ENCODE results near the gene ACACA.
"Not testable (repeated sequence)": the region's sequence is repeated elsewhere in the genome, so short reads cannot be mapped to it uniquely, and the experiment has no call there.

ACACA gene

DNA sequence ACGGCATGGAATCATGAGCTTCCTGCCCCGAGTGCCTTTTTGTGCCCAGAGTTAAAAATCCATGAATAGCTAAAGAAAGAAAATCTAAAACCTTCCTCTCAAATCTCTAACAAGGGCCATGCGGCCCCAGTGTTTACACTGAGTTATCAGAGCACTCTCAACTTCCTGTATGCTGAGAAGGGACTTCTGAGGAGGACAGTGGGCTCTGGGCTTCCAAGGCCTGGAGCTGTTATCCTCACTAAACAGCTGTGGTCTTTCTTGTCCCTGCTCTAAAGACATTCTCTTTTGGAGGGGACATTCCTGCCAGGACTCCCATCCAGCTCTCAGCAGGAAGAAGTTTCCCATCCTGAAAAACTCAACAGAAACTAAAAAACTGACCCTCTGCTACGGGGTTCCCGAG lies 322.3 kb downstream of the ACACA start:
- in situ Hi-C loops (cut with MboI; ENCODE audit: low sequenced_read_pairs): no loop called here

DNA sequence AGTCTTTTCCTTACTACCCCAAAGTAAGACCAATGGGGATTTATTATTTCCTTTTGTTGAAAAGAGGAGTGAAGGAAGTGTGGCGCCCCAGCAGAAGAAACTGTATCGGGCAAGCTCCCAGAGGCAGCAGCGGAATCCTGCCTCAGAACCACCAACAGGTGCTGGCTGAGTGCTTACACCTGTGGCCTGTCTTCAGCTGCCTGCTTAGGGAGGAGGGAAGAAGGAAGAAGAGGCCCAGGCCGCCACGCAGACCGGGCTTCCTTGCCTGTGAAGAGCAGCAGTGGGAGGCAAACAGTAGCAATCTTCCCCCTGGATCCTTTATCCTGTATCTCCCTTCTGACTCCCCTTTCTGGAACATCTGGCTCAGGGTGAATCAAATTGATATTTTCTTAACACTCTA lies 323.2 kb downstream of the ACACA start:
- in situ Hi-C loops (cut with MboI; ENCODE audit: low sequenced_read_pairs): no loop called here

DNA sequence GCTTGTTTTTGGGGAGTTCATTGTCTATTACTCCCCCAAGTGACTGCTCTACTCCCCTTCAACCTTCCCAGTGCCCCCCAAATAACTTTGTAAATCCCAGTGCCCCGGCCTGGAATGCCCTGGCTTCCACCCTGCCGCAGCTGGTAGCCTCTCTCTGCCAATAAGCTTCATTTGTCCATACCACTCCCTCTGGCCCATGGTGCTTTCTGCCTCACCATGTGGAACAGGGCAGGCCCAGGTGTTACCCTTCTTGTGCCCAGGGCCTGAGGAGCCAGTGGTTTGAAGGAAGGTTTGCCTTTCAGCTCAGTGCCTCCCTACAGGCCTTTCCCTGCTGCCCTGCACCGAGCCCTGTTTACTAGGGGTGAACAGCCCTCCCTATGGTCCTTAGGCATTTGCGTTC lies 323.7 kb downstream of the ACACA start:
- in situ Hi-C loops (cut with MboI; ENCODE audit: low sequenced_read_pairs): no loop called here

DNA sequence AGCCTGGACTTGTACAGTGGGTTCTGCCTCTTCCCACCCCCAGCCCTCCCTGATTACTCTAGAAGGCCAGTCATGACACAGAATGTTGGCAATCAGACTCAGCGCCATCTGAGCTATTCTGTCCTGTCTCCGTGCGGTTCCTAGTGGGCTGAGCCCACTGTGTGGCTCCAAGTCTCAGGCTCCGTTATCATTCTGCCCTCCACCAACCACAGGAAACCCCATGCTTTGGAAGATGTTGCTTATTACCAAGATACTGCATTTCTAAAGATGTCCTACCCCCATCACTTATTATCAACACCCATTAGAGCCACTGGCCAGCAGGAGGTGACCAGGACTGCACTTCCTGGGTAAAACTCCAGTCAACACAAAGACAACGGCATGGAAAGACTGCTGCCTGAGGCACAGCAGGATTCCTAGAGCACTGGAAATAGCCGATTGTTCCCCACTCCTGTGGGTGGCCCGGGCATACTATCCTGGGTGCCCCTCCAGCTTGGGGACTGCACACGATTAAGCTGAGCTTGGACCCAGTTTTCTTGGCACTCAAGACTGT lies 324.2 kb downstream of the ACACA start:
- in situ Hi-C loops (cut with MboI; ENCODE audit: low sequenced_read_pairs): no loop called here

DNA sequence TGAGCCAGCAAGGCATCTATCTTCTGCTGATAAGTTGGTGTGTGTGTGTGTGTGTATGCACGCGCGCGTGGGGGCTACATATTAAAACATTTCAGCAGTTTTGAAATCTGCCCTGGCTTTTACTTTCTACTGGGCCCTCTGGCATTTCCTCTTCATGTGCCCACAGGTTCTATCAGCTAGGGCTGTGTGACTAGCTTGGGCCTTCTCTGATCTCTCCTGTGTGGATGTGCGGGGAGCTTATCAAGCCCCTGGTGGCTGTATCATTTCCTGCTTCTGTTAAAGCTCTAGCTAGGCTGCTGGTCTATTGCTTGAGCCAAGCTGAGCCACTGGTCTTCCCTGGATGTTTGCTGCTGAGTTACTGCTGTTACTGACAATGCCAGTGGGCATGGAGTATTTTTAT lies 325.3 kb downstream of the ACACA start:
- in situ Hi-C loops (cut with MboI; ENCODE audit: low sequenced_read_pairs): no loop called here

DNA sequence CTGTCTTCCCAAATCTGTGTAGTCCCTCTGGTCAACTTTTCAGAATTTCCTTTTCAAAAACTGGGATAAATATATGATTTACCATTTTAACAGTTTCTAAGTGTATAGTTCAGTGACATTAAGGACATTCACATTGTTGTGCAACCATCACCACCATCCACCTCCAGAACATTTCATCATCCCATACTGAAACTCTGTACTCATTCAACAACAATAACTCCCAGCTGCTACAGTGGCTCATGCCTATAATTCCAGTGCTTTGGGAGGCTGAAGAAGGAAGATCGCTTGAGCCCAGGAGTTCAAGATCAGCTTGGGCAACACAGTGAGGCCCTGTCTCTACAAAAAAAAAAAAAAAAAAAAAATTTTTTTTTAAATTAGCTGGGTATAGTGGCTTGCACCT lies 326.9 kb downstream of the ACACA start:
- in situ Hi-C loops (cut with MboI; ENCODE audit: low sequenced_read_pairs): no loop called here

DNA sequence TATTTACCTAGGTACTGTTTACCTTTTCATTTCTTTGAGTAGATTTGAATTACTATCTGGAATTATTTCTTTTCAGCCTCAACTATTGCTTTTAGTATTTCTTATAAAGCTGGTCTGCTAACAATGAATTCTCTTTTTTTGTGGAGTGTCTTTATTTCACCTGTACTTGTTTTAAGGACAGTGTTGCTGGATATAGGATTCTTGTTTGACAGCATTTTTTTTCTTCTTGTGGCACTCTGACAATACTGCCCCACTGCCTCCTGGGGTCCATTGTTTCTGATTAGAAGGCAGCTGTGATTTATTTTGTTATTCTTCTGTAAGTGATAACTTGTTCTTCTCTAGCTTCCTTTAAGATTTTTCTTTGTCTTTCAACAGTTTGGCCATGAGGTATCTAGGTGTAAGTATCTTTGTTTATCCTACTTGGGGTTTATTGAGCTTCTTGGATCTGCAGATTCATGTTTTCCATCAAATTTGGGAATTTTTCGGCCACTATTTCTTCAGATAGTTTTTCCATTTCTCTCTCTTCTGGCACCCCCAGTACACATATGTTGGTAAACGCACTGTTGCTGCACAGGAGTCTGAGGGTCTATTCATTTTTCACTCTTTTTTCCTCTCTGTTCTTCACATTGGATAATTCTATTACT lies 327.4 kb downstream of the ACACA start:
- in situ Hi-C loops (cut with MboI; ENCODE audit: low sequenced_read_pairs): no loop called here

DNA sequence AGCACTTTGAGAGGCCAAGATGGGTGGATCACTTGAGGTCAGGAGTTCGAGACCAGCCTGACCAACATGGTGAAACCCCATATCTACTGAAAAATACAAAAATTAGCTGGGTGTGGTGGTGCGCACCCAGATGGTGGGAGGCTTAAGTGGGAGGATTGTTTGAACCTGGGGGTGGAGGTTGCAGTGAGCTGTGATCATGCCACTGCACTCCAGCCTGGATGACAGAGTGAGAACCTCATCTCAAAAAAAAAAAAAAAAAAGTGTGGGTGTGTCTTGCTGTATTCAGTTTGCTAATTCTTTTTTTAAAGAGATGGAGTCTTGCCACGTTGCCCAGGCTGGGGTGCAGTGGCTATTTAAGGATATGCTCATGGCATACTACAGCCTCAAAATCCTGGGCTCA lies 333.2 kb downstream of the ACACA start:
- in situ Hi-C loops (cut with MboI; ENCODE audit: low sequenced_read_pairs): not testable (repeated sequence)

DNA sequence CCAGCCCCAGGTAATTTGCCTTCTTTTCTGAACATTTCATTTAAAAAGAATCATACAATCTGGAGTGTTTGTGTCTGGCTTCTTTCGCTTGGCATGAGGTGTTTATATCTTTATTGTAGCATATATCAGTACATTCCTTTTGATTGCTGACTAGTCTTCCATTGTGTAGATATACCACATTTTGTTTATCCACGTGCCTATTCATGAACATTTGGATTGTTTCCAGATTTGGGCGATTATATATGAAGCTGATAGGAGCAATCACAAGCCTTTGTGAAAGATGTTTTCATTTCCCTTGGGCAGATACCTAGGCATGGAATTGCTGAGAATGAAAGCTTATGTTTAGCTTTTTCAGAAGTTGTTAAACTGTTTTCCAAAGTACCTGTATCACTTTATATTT lies 337.5 kb downstream of the ACACA start:
- in situ Hi-C loops (cut with MboI; ENCODE audit: low sequenced_read_pairs): no loop called here

DNA sequence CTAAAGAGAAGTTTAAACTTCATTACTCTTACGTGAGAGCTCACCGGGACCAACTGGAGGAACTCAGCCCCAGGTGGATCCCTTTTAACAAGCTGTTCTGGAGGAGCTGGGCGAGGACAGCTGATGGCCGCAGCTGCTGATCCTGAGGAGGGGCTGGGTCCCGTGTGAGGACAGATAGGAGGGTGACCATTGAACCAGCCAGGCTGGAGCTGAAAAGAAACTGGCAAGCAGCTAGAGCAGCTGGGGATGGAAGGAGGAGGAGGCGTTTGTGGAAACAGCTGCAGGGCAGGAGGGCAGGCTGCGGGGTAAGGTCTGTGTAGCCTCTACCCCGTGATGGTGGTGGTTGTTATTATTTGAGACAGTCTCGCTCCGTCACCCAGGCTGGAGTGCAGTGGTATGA lies 338.4 kb downstream of the ACACA start:
- in situ Hi-C loops (cut with MboI; ENCODE audit: low sequenced_read_pairs): no loop called here

DNA sequence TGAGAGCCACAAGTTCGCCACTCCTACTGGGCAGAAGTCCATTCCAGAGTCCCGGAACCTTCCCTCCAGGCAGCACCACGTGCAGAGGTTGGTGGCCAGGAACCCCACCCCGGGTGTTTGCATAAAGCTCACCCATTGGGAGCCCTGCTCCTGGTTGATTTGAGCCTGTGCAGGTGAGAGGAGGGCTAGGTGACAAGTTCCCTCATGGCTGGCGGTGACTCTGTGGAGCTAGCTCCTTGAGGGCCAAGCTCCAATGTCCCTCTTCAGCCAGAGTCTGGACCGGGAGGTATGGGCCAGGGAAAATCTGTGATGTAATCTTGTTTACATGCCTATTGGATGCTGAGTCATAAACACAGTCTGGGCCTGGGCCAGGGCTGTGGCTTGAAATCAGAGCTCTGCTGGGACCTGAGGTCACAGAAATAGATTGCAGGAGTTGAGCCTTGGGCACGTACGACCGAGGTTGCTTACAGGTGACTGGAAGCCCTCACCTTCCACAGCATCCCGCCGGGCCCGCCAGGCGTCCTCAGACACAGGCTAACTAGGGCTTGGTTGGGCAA lies 339.0 kb downstream of the ACACA start:
- in situ Hi-C loops (cut with MboI; ENCODE audit: low sequenced_read_pairs): no loop called here

DNA sequence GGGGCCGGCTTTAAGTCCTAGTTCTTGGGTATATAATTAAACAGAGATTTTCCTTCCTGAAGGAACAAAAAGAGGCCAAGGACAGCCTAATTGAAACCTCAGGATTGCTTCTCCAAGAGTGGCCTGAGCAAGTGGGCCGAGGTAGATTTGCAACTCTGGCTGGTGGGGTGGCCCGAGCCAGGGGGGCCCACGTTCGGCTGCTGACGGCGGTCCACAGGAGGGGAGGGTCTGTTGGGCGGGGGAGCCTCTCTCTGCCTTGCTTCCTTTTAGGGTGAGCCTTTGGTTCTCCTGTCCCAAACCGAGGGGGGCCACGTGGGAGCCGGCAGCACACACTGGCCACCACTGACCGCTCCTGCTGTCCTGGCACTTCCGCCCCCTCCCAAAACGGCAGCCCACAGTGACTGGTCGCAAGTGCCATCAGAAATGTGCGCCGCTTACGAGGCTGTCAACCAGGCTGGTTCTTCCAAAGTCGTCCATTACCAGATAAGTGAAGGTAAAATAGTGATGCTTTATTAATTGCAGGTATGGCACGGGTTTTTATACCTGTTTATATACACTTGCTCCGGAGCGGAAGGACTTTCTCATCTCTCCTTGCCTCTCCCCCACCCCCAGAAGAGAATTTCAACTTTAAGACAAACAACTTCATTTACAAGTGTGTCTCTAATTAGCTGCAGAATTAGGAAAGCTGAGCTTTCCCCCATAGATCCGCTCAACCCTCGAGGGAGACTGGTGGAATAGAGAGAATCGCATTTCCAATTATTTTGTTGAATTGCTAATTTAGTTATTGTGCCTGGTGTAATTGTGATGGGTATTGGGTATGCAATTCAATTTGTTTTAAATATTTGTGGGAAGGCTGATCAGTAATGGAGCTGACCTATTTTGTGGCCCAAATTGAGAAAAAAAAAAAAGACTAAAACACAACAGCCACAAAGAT lies 340.0 kb downstream of the ACACA start:
- in situ Hi-C loops (cut with MboI; ENCODE audit: low sequenced_read_pairs): no loop called here

DNA sequence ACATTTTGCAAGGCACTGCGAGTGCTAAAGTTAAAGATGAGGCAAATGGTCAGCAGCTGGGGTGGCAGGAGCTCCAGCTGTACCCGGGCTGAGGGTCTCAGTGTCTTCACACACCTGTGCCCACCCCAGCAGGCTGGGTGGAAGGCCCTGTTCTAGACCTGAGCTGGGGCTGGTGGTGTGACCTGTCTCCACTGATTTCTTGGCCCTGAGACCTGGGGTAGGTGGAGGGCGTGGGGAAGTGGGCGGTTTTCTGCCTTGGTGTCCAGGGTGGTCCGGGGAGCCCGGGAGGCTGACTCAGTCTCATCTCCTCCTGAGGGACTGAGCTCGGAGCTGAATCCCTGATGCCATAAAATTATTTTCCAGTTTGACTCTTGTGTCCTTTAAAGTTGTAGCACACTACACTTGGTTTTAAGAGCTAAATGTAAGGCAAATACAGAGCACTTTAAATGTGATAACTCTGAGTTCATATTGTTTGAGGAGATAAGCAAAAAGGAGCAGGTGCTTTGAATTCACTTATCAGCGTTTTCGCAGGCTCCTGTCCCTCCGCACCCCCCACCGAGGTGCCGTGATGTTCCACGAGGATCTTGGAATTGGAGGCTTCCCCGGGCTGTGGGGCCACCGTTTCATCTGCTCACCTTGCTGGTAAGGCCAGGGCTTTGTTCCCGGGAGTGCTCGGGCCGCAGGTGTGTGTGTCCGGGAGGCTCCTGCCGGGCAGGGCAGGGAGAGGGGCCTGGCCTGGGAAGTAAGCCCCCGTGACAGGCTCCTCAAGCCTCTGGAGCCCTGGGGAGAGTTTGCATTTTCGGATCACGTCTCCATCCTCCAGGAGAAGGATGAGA lies 340.9 kb downstream of the ACACA start:
- in situ Hi-C loops (cut with MboI; ENCODE audit: low sequenced_read_pairs): no loop called here

DNA sequence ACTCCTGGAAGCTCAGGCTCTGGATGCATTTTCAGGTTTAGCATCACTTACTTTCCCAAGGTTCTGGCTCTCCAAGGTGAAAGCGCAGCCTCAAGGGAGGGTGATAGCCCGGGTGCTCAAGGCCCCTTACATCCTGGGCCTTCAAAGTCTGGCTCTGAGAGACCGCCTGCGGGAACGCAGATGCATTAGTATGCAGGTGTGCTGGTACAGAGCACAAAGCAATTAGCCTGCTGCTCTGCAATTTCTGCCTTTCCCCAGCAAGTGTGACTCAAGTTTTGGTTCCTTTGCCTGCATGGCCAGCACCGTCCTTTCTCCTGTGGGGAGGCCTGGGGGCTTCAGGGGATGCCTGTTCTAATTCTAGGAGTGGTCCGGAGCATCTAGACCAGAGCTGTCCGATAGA lies 341.7 kb downstream of the ACACA start:
- in situ Hi-C loops (cut with MboI; ENCODE audit: low sequenced_read_pairs): no loop called here

DNA sequence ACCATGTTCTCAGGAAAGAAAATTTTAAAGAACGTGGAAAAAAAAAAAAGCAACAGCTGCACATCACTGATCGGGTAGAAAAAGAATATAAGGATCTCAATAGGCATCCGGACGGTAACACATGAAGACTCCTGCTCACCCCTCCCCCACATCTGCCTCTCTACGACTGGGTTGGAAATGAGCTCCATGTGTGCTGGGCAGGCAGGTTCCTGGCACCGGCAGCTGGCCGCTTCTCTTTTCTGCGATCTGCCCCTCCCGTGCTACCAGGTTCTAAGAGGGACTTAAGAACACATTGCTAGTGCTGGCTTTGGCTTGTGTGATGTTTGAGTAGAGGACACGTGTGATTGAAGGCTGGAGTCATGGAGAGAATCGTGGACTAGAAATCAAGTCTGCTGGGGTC lies 342.4 kb downstream of the ACACA start:
- in situ Hi-C loops (cut with MboI; ENCODE audit: low sequenced_read_pairs): no loop called here

DNA sequence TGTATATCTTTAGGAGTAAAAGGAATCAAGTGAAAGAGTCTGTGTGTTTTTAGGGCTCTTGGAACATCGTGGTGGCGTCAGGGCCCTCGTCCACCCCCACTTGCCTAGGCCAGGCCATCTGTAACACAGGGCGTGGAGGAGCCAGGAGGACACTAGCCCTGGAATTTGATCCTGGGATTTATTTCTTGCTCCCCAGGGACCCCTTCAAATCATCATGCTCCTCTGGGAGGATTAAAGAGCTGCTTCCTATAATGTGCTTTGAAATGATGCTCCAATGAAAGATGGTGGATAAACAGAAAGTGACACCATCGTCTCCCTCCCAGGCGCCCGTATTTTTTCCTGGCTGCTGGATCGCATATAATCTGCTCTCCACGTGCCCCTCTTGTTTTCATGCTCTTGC lies 344.6 kb downstream of the ACACA start:
- in situ Hi-C loops (cut with MboI; ENCODE audit: low sequenced_read_pairs): no loop called here

DNA sequence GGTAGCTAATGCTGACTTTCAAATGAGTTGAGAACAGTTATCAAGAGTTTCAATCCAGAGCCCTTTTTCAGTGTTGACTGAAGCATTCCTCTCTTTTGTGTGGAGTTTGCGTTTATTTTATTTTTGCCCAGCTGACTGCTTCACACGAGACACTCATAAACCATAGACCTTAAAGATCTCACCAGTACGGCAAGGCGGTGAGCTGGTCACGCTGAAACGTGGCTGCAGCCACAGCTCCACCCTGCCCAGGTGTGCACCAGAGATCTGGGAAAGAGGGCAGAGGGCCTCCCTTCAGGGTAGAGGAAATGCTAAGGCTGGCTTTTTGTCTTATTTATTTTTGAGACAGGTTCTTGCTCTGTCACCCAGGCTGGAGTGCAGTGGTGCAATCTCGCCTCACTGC lies 345.7 kb downstream of the ACACA start:
- in situ Hi-C loops (cut with MboI; ENCODE audit: low sequenced_read_pairs): no loop called here

DNA sequence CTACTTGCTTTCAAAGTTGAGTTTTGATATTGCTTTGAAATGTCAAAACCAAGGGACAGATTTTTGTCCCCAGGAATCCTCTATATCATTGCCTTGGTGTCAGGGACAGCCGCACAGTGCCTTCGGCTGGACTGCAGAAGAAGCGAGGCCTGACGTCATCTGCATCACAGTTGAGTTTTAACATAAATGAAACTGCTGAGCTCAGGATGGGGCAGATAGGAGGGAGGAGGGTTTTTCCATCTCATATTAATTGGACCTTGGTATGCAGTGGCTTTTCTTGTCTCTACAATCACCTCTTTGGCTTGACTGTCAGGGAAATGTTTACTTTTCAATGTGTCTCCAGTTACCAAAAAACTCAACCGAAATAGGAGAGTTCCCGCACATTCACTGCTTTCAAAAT lies 346.5 kb downstream of the ACACA start:
- in situ Hi-C loops (cut with MboI; ENCODE audit: low sequenced_read_pairs): no loop called here

DNA sequence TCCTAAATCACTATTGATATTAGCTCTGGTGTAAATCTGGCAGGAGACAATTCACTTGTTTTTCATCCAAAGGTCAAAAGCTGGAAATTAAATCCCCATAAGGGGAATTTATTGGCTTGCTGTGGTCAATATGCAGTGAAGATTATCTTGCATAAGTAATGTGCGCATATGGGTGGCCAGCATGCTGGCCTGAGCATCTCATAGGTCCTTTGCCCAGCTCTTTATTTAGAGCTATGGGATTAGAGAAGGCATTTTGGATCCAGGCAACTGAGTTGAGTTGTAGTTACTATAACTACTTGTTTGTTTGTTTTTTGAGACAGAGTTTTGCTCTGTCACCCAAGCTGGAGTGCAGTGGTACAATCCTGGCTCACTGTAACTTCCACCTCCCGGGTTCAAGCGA lies 347.1 kb downstream of the ACACA start:
- in situ Hi-C loops (cut with MboI; ENCODE audit: low sequenced_read_pairs): no loop called here

DNA sequence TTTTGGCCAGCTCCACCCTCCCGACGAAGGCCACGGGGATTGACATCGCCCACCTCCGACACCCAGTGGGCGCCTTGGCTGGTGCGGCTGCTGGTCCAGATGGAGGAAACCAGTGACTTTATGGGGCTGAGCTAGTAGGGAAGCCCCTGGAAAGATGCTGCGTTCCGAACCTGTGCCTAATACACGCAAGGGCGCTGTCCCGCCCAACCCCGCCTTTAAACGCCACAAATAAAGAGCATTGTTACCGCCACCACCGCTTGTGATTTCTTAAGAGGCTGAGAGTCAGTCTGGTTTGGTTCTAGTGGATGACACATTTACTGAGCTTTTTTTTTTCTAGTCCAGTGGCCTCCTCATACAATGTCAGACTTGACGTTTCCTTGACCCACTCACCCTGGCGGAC lies 350.0 kb downstream of the ACACA start:
- in situ Hi-C loops (cut with MboI; ENCODE audit: low sequenced_read_pairs): no loop called here

DNA sequence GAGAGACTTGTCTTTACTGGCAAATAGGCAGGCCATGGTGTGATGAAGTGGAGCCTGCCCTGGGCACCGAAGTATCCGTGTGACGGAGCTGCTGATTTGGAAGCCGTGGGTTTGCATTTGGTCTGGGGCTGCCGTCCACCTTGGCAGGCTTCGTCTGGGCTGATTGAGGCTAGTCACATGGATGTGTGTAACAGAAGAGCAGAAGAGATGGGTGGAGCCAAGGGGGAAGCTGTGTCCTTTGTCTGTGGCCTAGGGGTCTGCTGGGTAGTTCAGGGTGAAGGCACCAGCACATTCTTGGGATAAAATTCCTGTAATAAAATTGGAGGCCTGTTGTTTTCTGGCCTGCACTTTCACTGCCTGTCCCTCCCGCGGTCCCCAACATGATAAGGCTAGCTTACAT lies 351.7 kb downstream of the ACACA start:
- in situ Hi-C loops (cut with MboI; ENCODE audit: low sequenced_read_pairs): no loop called here

Measured in HL-60/S4 treated with retinoic acid at 250 ng/mL for 4 days and 3 days (cell line).